ENCODE measurements around the gene CCL5. TPM values are rescaled to one million over a fixed set of nuclear protein-coding genes. Genes with fewer than 3 reads are reported as not detected.

CCL5 gene
- total and polyA plus RNA-seq, 2 donors (not counting 1 experiment from before 2014, with no cell fraction given) = 2.9 to 5.3 TPM

DNA sequence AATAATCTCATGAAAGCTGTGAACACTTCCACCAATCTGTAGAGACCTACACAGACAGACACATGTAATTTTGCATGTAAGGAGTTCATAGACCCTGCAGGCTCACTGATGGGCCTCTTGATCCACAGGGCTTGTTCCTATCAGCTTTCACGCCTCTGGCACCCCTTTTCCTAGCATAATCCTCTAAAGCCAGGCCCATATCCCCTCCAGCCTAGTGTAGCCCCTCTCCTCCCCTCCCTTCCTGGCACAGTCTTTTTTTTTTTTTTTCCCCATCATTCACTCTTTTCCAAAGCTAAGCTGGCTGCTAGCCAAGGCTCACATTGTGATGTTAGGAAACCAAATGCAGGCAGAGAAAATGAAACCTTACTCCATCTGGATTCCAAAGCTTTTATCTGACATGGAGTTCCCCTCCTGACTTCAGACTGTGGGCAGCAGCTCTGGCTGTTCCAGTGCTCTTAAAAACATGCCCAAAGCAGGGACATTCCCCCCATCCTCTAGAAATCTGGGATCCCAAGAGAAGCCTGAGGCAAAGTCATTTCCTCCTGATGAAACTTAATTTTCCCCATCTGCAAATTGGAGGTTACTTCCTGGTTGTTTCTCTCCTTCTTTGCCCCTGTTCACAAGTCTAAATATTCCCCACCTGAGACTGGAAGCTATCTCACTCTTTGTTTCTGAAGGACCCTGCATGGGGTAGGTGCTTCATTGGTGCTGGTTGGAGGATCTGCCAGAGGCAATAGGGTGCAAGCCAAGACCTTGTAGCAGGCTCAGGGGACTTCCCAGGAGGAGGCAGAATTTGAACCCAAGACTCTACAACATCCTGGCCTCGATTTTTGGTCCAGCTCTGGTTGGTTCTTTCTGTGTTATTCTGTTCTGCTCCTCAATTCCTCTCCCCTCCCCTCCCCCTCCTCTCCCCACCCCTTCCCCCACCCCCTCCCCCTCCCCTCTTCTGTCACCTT lies 9.9 kb upstream of the CCL5 start:
- intact Hi-C loops (cut with micrococcal nuclease) = no loop called here
- H3K79me2 ChIP-seq (ENCODE audit: control insufficient read depth, insufficient read depth, low read length) = no peaks in the 10 kb centered on the region
- Mint-ChIP-seq H3K4me1 (no peaks in the 10 kb centered on the region), H3K27me3 (peaks cover 1% of the 10 kb centered on the region), H3K9me3 (ENCODE audit: insufficient read depth) (no peaks in the 10 kb centered on the region), H3K27ac (no peak overlapping the region), H3K4me3 (no peak overlapping the region)
- no peak for TF ChIP-seq EZH2 (IDR thresholded peaks at IDR 0.05; ENCODE audit: borderline replicate concordance, insufficient read depth, low read depth, low read length, poor library complexity, severe bottlenecking)
- TF ChIP-seq, protein P1, sequence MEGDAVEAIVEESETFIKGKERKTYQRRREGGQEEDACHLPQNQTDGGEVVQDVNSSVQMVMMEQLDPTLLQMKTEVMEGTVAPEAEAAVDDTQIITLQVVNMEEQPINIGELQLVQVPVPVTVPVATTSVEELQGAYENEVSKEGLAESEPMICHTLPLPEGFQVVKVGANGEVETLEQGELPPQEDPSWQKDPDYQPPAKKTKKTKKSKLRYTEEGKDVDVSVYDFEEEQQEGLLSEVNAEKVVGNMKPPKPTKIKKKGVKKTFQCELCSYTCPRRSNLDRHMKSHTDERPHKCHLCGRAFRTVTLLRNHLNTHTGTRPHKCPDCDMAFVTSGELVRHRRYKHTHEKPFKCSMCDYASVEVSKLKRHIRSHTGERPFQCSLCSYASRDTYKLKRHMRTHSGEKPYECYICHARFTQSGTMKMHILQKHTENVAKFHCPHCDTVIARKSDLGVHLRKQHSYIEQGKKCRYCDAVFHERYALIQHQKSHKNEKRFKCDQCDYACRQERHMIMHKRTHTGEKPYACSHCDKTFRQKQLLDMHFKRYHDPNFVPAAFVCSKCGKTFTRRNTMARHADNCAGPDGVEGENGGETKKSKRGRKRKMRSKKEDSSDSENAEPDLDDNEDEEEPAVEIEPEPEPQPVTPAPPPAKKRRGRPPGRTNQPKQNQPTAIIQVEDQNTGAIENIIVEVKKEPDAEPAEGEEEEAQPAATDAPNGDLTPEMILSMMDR (IDR thresholded peaks at IDR 0.05) = no peak
- H4K20me1 ChIP-seq (ENCODE audit: control insufficient read depth, insufficient read depth, low read length, poor library complexity, severe bottlenecking) = no peaks in the 10 kb centered on the region
- WGBS (ENCODE audit: insufficient coverage) = 100% methylated on average over 1 of the region's 2 CpGs
- no peaks in the 10 kb centered on the region for H3K36me3 ChIP-seq (replicated peaks in 1 of 2; ENCODE audit: control extremely low read depth in 1 of 2, control insufficient read depth in 1 of 2, extremely low read depth in 1 of 2, insufficient read depth in 2 of 2, low read length in 1 of 2)
- no peak overlapping the region for H3K27ac ChIP-seq (ENCODE audit: low read length in 2 of 2)
- ChIA-PET POLR2A (no interaction called here), CTCF (interaction anchor here (0.7 kb wide), 1 partner anchor 142 kb away, joined by 3 read pairs; no protein-coding TSS in a partner anchor)
- H3K4me2 ChIP-seq (replicated peaks; ENCODE audit: low read depth, low read length, poor library complexity, severe bottlenecking) = no peak overlapping the region
- H3K9ac ChIP-seq (ENCODE audit: low read length) = no peak overlapping the region
- no peak for ATAC-seq (ENCODE audit: low read depth)
- no peak for DNase-seq
- H2AFZ ChIP-seq (ENCODE audit: insufficient read depth, low read depth, low read length, poor library complexity, severe bottlenecking) = no peak overlapping the region
- H3K27me3 ChIP-seq (replicated peaks in 1 of 4; ENCODE audit: control extremely low read depth in 1 of 4, control insufficient read depth in 3 of 4, insufficient read depth in 4 of 4, low read length in 3 of 4) = no peaks in the 10 kb centered on the region
- H3K9me3 ChIP-seq (ENCODE audit: control extremely low read depth in 1 of 3, control insufficient read depth in 2 of 3, insufficient read depth in 1 of 3, low read length in 2 of 3) = no peaks in the 10 kb centered on the region
- no peak overlapping the region for H3K4me3 ChIP-seq (ENCODE audit: control extremely low read depth in 1 of 5, extremely low read depth in 1 of 5, insufficient read depth in 1 of 5, low read depth in 2 of 5, low read length in 4 of 5)
- no peaks in the 10 kb centered on the region for H3K4me1 ChIP-seq (ENCODE audit: control insufficient read depth in 2 of 2, insufficient read depth in 2 of 2, low read length in 2 of 2)

DNA sequence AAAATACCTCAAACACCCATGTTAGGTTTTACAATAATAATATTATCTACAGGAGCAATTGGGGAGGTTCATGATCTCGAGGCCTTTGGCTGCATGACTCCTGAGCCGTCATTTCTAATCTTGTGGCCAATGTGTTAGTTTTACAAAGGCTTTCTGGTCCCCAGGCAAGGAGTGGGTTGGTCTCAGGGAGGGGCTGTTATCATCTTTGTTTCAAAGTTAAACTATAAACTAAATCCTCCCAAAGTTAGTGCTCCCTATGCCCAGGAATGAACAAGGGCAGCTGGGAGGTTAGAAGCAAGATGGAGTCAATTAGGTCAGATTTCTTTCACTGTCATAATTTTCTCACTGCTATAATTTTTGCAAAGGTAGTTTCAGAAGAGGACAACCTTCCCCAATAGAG lies 9.1 kb upstream of the CCL5 start:
- POLR2A ChIA-PET = no interaction called here
- H3K79me2 ChIP-seq (ENCODE audit: control insufficient read depth, insufficient read depth, low read length) = no peaks in the 10 kb centered on the region
- Mint-ChIP-seq H3K27ac (no peak overlapping the region), H3K9me3 (ENCODE audit: insufficient read depth) (no peaks in the 10 kb centered on the region), H3K4me1 (no peaks in the 10 kb centered on the region), H3K4me3 (no peak overlapping the region), H3K27me3 (no peaks in the 10 kb centered on the region)
- WGBS (ENCODE audit: insufficient coverage) = no CpG with 5 or more reads among the region's 2 CpGs
- ATAC-seq (ENCODE audit: low read depth) (no peak), DNase-seq (no peak)
- H2AFZ ChIP-seq (ENCODE audit: insufficient read depth, low read depth, low read length, poor library complexity, severe bottlenecking) = no peak overlapping the region
- H3K27ac ChIP-seq (ENCODE audit: low read length in 2 of 2) = no peak overlapping the region
- H3K4me1 ChIP-seq (ENCODE audit: control insufficient read depth in 2 of 2, insufficient read depth in 2 of 2, low read length in 2 of 2) = no peaks in the 10 kb centered on the region
- H3K36me3 ChIP-seq (replicated peaks in 1 of 2; ENCODE audit: control extremely low read depth in 1 of 2, control insufficient read depth in 1 of 2, extremely low read depth in 1 of 2, insufficient read depth in 2 of 2, low read length in 1 of 2) = no peaks in the 10 kb centered on the region
- no peak overlapping the region for H3K9ac ChIP-seq (ENCODE audit: low read length)
- H3K9me3 ChIP-seq (ENCODE audit: control extremely low read depth in 1 of 3, control insufficient read depth in 2 of 3, insufficient read depth in 1 of 3, low read length in 2 of 3) = no peaks in the 10 kb centered on the region
- intact Hi-C loops (cut with micrococcal nuclease) = no loop called here
- no peaks in the 10 kb centered on the region for H4K20me1 ChIP-seq (ENCODE audit: control insufficient read depth, insufficient read depth, low read length, poor library complexity, severe bottlenecking)
- H3K27me3 ChIP-seq (replicated peaks in 1 of 4; ENCODE audit: control extremely low read depth in 1 of 4, control insufficient read depth in 3 of 4, insufficient read depth in 4 of 4, low read length in 3 of 4) = no peaks in the 10 kb centered on the region
- H3K4me3 ChIP-seq (ENCODE audit: control extremely low read depth in 1 of 5, extremely low read depth in 1 of 5, insufficient read depth in 1 of 5, low read depth in 2 of 5, low read length in 4 of 5) = no peak overlapping the region
- TF ChIP-seq, protein P1 (IDR thresholded peaks at IDR 0.05) = no peak
- TF ChIP-seq EZH2 (IDR thresholded peaks at IDR 0.05; ENCODE audit: borderline replicate concordance, insufficient read depth, low read depth, low read length, poor library complexity, severe bottlenecking) = no peak
- H3K4me2 ChIP-seq (replicated peaks; ENCODE audit: low read depth, low read length, poor library complexity, severe bottlenecking) = no peak overlapping the region
- CTCF ChIA-PET = no interaction called here

All from B cell (primary cell).